Measurements from ENCODE around the gene GNB1.

DNA sequence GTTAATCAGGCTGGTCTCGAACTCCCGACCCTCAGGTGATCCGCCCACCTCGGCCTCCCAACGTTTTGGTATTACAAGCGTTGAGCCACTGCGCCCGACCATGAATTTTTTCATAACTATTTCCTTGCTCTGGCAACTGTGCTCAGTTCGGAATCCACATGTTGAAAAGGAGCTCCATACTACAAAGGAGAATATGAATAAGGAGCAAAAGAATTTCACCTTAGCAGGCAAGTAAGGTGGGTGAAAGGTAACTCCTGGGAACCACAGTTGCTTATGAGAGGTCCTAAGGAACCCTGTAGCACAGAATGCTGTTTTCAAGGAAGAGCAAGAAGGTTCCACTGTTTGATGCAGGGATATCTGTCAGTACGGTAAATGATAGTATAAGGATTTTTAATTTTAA lies 82.7 kb downstream of the GNB1 start:
- TF ChIP-seq, protein P1, sequence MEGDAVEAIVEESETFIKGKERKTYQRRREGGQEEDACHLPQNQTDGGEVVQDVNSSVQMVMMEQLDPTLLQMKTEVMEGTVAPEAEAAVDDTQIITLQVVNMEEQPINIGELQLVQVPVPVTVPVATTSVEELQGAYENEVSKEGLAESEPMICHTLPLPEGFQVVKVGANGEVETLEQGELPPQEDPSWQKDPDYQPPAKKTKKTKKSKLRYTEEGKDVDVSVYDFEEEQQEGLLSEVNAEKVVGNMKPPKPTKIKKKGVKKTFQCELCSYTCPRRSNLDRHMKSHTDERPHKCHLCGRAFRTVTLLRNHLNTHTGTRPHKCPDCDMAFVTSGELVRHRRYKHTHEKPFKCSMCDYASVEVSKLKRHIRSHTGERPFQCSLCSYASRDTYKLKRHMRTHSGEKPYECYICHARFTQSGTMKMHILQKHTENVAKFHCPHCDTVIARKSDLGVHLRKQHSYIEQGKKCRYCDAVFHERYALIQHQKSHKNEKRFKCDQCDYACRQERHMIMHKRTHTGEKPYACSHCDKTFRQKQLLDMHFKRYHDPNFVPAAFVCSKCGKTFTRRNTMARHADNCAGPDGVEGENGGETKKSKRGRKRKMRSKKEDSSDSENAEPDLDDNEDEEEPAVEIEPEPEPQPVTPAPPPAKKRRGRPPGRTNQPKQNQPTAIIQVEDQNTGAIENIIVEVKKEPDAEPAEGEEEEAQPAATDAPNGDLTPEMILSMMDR (IDR thresholded peaks at IDR 0.05), result no peak
- TF ChIP-seq POLR2AphosphoS5 (IDR thresholded peaks at IDR 0.05) (no peak), POLR2A (IDR thresholded peaks at IDR 0.05) (no peak)

Data from sigmoid colon (tissue), 4 donors.